HCT116 (cell line): Measurements from ENCODE around the gene SOCS4. TPM values are rescaled to one million over a fixed set of nuclear protein-coding genes. Genes with fewer than 3 reads are reported as not detected.

Source experiments
- ATAC-seq: fragments of 200-7000 bp; cut with Tn5 transposase; 2 replicates; pipeline ENCODE4 v1.9.1; 2020; ENCODE audit warnings: mild to moderate bottlenecking, moderate library complexity
- BruUV-seq: library from RNA; stranded (reverse); fragments of 400-500 nt; replicated peaks from 2 replicates; lab custom pipeline; 2021; lab: Mats Ljungman, UMichigan
- CTCF ChIA-PET: fragments of 300-600 bp; sonication (Branson Sonifier 250); formaldehyde crosslinking; loops from one replicate; lab custom pipeline; 2021; ENCODE audit warnings: antibody characterized with exemption; lab: Charles Lee
- POLR2A ChIA-PET: fragments of 300-600, 350-600 bp; sonication (Branson Sonifier 250); formaldehyde crosslinking; loops from one replicate; lab custom pipeline; 2021; ENCODE audit warnings: antibody characterized with exemption; lab: Charles Lee
- RAD21 ChIA-PET, 2 experiments: fragments of 300-600 bp; sonication (Branson Sonifier 250); formaldehyde crosslinking; loops; one replicate each; lab custom pipeline; 2023; ENCODE audit warnings: low total read pairs in 2 of 2; ENCODE audit not compliant: uncharacterized antibody in 2 of 2, unreplicated experiment in 2 of 2, low non-redundant PET in 1 of 2; lab: Charles Lee
- DNase-seq: peaks from one replicate; pipeline ENCODE4 v3.0.0-alpha.2; 2010; ENCODE audit warnings: low read depth, low spot score
- H2AFZ ChIP-seq: fragments of 200-600 bp; shearing (Covaris generic), sonication (generic); 2 replicates; pipeline ENCODE4 v1.6.1; 2017; ENCODE audit warnings: low read depth, mixed run types, mixed read lengths, antibody characterized with exemption, low read length; ENCODE audit not compliant: poor library complexity, severe bottlenecking
- H3K27ac ChIP-seq: 2 replicates; pipeline ENCODE4 v1.5.1; 2012; ENCODE audit warnings: low read depth, low read length
- H3K27me3 ChIP-seq: fragments of 200-600 bp; sonication (generic); 2 replicates; pipeline ENCODE4 v1.6.1; 2016; ENCODE audit warnings: mixed run types, low read length, mixed read lengths; ENCODE audit not compliant: insufficient read depth
- H3K36me3 ChIP-seq, 2 experiments: fragments of 200-500 bp in 1 of 2; fragments of 200-600 bp in 1 of 2; sonication (Bioruptor generic) in 1 of 2; sonication (generic) in 1 of 2; 2 replicates each; pipeline versions ENCODE4 v1.5.1 to v1.6.1; 2014 to 2016; ENCODE audit warnings: low read length in 2 of 2, inconsistent platforms in 1 of 2, mixed read lengths in 1 of 2, mixed run types in 1 of 2; ENCODE audit not compliant: insufficient read depth in 2 of 2, control insufficient read depth in 1 of 2
- H3K4me1 ChIP-seq, 2 experiments: fragments of 200-600 bp in 1 of 2; sonication (generic) in 1 of 2; 2 replicates each; pipeline versions ENCODE4 v1.5.1 to v1.6.1; 2012 to 2017; ENCODE audit warnings: low read length in 2 of 2, inconsistent platforms in 1 of 2, mild to moderate bottlenecking in 1 of 2, mixed read lengths in 1 of 2, mixed run types in 1 of 2, moderate library complexity in 1 of 2; ENCODE audit not compliant: insufficient read depth in 2 of 2, control insufficient read depth in 1 of 2
- H3K4me2 ChIP-seq: fragments of 200-600 bp; sonication (generic); 2 replicates; pipeline ENCODE4 v1.6.1; 2017; ENCODE audit warnings: mixed run types, low read length, mixed read lengths
- H3K4me3 ChIP-seq, 2 experiments: fragments of 200-600 bp in 1 of 2; sonication (generic) in 1 of 2; replicated peaks in 1 of 2; 2 replicates each; pipeline ENCODE4 v1.5.1; 2011 to 2016; ENCODE audit warnings: low read length in 2 of 2, control low read depth in 1 of 2, low read depth in 1 of 2, mild to moderate bottlenecking in 1 of 2, mixed read lengths in 1 of 2, mixed run types in 1 of 2
- H3K79me2 ChIP-seq: fragments of 200-600 bp; sonication (generic); 2 replicates; pipeline ENCODE4 v1.6.1; 2017; ENCODE audit warnings: mild to moderate bottlenecking, mixed run types, low read length, moderate library complexity, mixed read lengths; ENCODE audit not compliant: insufficient read depth
- H3K9ac ChIP-seq: fragments of 200-600 bp; sonication (generic); 2 replicates; pipeline ENCODE4 v1.6.1; 2016; ENCODE audit warnings: low read length, mixed read lengths
- H3K9me2 ChIP-seq: fragments of 200-600 bp; sonication (generic), shearing (Covaris generic); 2 replicates; pipeline ENCODE4 v1.6.1; 2017; ENCODE audit warnings: mixed run types, mild to moderate bottlenecking, moderate library complexity; ENCODE audit not compliant: insufficient read depth
- H3K9me3 ChIP-seq, 2 experiments: fragments of 200-500 bp in 1 of 2; fragments of 200-600 bp in 1 of 2; sonication (Bioruptor generic) in 1 of 2; sonication (generic) in 1 of 2; 2 replicates each; pipeline ENCODE4 v1.6.1; 2014 to 2017; ENCODE audit warnings: low read length in 2 of 2, mixed read lengths in 2 of 2, inconsistent platforms in 1 of 2, low read depth in 1 of 2, mild to moderate bottlenecking in 1 of 2, mixed run types in 1 of 2, moderate library complexity in 1 of 2; ENCODE audit not compliant: control insufficient read depth in 1 of 2, insufficient read depth in 1 of 2
- H4K20me1 ChIP-seq: fragments of 200-600 bp; sonication (generic), shearing (Covaris generic); 2 replicates; pipeline ENCODE4 v1.6.1; 2017; ENCODE audit warnings: mixed run types, mild to moderate bottlenecking, moderate library complexity; ENCODE audit not compliant: insufficient read depth
- CBX3 ChIP-seq: IDR thresholded peaks from 2 replicates; pipeline ENCODE4 v1.6.1; 2012; ENCODE audit warnings: low read depth
- CEBPB ChIP-seq: IDR thresholded peaks from 2 replicates; pipeline ENCODE4 v1.6.1; 2012; ENCODE audit warnings: low read depth
- ELF1 ChIP-seq: IDR thresholded peaks from 2 replicates; pipeline ENCODE4 v1.6.1; 2012; ENCODE audit warnings: low read depth, borderline replicate concordance
- EZH2 ChIP-seq: fragments of 200-600 bp; sonication (generic); IDR thresholded peaks from 2 replicates; pipeline ENCODE4 v1.6.1; 2017; ENCODE audit warnings: antibody characterized with exemption, mixed run types
- FOSL1 ChIP-seq: IDR thresholded peaks from 2 replicates; pipeline ENCODE4 v1.6.1; 2012; ENCODE audit warnings: low read depth
- JUND ChIP-seq: IDR thresholded peaks from 2 replicates; pipeline ENCODE4 v1.6.1; 2012
- POLR2AphosphoS5 ChIP-seq: IDR thresholded peaks from 2 replicates; pipeline ENCODE4 v1.6.1; 2011; ENCODE audit warnings: mild to moderate bottlenecking, low read depth, low read length, moderate library complexity
- SIN3A ChIP-seq: IDR thresholded peaks from 2 replicates; pipeline ENCODE4 v1.6.1; 2012; ENCODE audit warnings: low read depth
- SP1 ChIP-seq: IDR thresholded peaks from 2 replicates; pipeline ENCODE4 v1.6.1; 2012; ENCODE audit warnings: low read depth
- SRF ChIP-seq: IDR thresholded peaks from 2 replicates; pipeline ENCODE4 v1.6.1; 2012; ENCODE audit warnings: low read depth
- TCF7L2 ChIP-seq: IDR thresholded peaks from 2 replicates; pipeline ENCODE4 v1.7.0; 2011; ENCODE audit warnings: borderline replicate concordance, inconsistent platforms; ENCODE audit not compliant: insufficient read depth, insufficient read length; ENCODE audit errors: extremely low read depth
- ZNF274 ChIP-seq: fragments of 200-500 bp; sonication (Bioruptor generic); IDR thresholded peaks from 2 replicates; pipeline ENCODE4 v1.6.1; 2014; ENCODE audit warnings: mild to moderate bottlenecking, low read depth, low read length, inconsistent platforms
- intact Hi-C: fragments of 100-400 bp; cut with micrococcal nuclease; formaldehyde crosslinking; loops from 2 replicates; pipeline ENCODE4 v1.10.0; 2022
- total RNA-seq: library from RNA; stranded (reverse); gene quantifications from one replicate; pipeline ENCODE4 v1.2.1, GENCODE V29; 2021; ENCODE audit not compliant: unreplicated experiment
- TF ChIP-seq, protein P1 (sequence below): IDR thresholded peaks from 2 replicates; pipeline ENCODE4 v1.6.1; 2012
- TF ChIP-seq, protein P2 (sequence below): IDR thresholded peaks from 2 replicates; pipeline ENCODE4 v1.6.1; 2011; ENCODE audit warnings: mild to moderate bottlenecking, low read length, moderate library complexity; ENCODE audit not compliant: insufficient replicate concordance; ENCODE audit errors: extremely low read depth
- TF ChIP-seq, protein P3 (sequence below): IDR thresholded peaks from 2 replicates; pipeline ENCODE4 v1.6.1; 2012

SOCS4 gene
- total RNA-seq, 1 experiment from 2014 or later = 23.7 TPM

DNA sequence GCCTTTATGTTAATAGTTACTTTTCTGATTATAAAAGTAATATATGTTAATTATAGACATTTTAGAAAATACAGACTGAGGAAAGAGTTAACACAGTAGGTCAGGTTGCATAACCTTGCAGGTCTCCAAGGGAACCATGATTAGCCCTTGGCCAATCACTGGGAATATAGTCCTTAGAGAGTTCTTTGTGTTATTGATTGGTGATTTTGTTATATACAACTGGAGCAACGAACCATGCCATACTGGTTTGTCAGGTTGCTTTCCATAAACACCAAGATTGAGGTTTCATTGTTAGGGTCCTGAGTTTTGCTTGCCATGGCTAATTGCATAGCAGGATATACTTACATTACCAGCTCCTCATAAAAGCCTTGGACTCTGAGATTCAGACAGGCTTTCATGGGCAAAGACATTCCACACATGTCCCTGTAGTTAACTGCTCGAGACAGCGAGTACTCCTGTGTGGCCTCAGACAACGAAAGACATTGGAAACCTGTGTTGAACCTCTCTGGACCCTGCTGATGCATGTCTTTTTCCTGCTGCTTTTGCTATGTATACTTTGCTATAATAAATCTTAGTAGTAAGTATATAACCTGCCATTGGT, 58.1 kb downstream of the SOCS4 start:
- CTCF ChIA-PET = interaction anchor here (1.4 kb wide), 1 partner anchor 76 kb away, joined by 4 read pairs; no protein-coding TSS in a partner anchor
- Histone ChIP-seq H3K79me2 (no peaks in the 10 kb centered on the region), H3K27me3 (no peaks in the 10 kb centered on the region)
- no TSS peak for BruUV-seq
- TF ChIP-seq CBX3 (no peak), ELF1 (no peak), POLR2AphosphoS5 (no peak), ZNF274 (no peak), JUND (no peak), EZH2 (no peak), SP1 (no peak), SIN3A (no peak), SRF (no peak), FOSL1 (no peak)
- TF ChIP-seq, protein P1, sequence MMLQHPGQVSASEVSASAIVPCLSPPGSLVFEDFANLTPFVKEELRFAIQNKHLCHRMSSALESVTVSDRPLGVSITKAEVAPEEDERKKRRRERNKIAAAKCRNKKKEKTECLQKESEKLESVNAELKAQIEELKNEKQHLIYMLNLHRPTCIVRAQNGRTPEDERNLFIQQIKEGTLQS = no peak
- TF ChIP-seq, all 23 proteins: peak for 0
- DNase-seq (no peak), ATAC-seq (no peak)
- RAD21 ChIA-PET = no interaction called here
- intact Hi-C loops = loop anchor here (5.0 to 10.0 kb wide), 2 partner anchors 62 to 270 kb away; no protein-coding TSS in a partner anchor
- H3K9me2 ChIP-seq = no peaks in the 10 kb centered on the region
- no peak overlapping the region for H2AFZ ChIP-seq
- no peaks in the 10 kb centered on the region for H3K36me3 ChIP-seq
- no peak overlapping the region for H3K9ac ChIP-seq
- H4K20me1 ChIP-seq = no peaks in the 10 kb centered on the region
- H3K4me2 ChIP-seq = peak overlapping the region; percentile 22; the same call in 1 of the 2 replicates
- no peak overlapping the region for H3K27ac ChIP-seq
- H3K4me3 ChIP-seq = no peak overlapping the region
- H3K9me3 ChIP-seq = no peaks in the 10 kb centered on the region
- POLR2A ChIA-PET = interaction anchor here (1.3 kb wide), 1 partner anchor 18 kb away, joined by 3 read pairs; no protein-coding TSS in a partner anchor
- H3K4me1 ChIP-seq = peaks cover 0 to 19% of the 10 kb centered on the region in 2 experiments; a peak in 3 of 4 replicates

DNA sequence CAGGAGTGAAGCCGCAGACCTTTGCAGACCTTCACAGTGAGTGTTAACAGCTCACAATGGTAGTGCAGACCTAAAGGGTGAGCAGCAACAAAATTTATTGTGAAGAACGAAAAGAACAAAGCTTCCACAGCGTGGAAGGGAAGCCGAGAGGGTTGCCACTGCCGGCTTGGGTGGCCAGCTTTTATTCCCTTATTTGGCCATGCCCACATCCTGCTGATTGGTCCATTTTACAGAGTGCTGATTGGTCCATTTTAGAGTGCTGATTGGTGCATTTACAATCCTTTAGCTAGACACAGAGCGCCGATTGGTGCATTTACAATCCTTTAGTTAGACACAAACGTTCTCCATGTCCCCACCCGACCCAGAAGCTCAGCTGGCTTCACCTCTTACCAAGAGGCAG, 59.9 kb downstream of the SOCS4 start:
- no peaks in the 10 kb centered on the region for H3K27me3 ChIP-seq
- no peaks in the 10 kb centered on the region for H3K9me2 ChIP-seq
- no peak for ATAC-seq
- H3K4me3 ChIP-seq = no peak overlapping the region
- no peaks in the 10 kb centered on the region for H3K79me2 ChIP-seq
- peaks cover 0 to 19% of the 10 kb centered on the region in 2 experiments; a peak in 3 of 4 replicates for H3K4me1 ChIP-seq
- H3K27ac ChIP-seq = no peak overlapping the region
- no peaks in the 10 kb centered on the region for H3K36me3 ChIP-seq
- H3K4me2 ChIP-seq = no peak overlapping the region
- intact Hi-C loops = loop anchor here (5.0 to 10.0 kb wide), 2 partner anchors 60 to 268 kb away; no protein-coding TSS in a partner anchor
- no TSS peak for BruUV-seq
- H3K9me3 ChIP-seq = no peaks in the 10 kb centered on the region
- H2AFZ ChIP-seq = no peak overlapping the region
- CTCF ChIA-PET = interaction anchor here (1.0 to 1.9 kb wide), 2 partner anchors 9 to 74 kb away, joined by 3 to 6 read pairs; no protein-coding TSS in a partner anchor
- POLR2A ChIA-PET = no interaction called here
- no peak overlapping the region for H3K9ac ChIP-seq
- DNase-seq = no peak
- RAD21 ChIA-PET = interaction anchor here (0.7 kb wide), 2 partner anchors 10 to 73 kb away, joined by 3 read pairs; no protein-coding TSS in a partner anchor
- no peaks in the 10 kb centered on the region for H4K20me1 ChIP-seq
- TF ChIP-seq CBX3 (no peak), SIN3A (no peak), TCF7L2 (no peak), FOSL1 (no peak), EZH2 (no peak), ELF1 (no peak), CEBPB (no peak), SRF (no peak)
- TF ChIP-seq, protein P2, sequence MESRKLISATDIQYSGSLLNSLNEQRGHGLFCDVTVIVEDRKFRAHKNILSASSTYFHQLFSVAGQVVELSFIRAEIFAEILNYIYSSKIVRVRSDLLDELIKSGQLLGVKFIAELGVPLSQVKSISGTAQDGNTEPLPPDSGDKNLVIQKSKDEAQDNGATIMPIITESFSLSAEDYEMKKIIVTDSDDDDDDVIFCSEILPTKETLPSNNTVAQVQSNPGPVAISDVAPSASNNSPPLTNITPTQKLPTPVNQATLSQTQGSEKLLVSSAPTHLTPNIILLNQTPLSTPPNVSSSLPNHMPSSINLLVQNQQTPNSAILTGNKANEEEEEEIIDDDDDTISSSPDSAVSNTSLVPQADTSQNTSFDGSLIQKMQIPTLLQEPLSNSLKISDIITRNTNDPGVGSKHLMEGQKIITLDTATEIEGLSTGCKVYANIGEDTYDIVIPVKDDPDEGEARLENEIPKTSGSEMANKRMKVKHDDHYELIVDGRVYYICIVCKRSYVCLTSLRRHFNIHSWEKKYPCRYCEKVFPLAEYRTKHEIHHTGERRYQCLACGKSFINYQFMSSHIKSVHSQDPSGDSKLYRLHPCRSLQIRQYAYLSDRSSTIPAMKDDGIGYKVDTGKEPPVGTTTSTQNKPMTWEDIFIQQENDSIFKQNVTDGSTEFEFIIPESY = no peak
- TF ChIP-seq, protein P3, sequence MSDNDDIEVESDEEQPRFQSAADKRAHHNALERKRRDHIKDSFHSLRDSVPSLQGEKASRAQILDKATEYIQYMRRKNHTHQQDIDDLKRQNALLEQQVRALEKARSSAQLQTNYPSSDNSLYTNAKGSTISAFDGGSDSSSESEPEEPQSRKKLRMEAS = no peak
